Right atrium auricular region (tissue), 2 donors: ENCODE results near the gene ISL1. TPM values are rescaled to one million over a fixed set of nuclear protein-coding genes. Genes with fewer than 3 reads are reported as not detected.

ENCODE experiments used
- DNase-seq: peaks from one replicate; pipeline ENCODE4 v3.0.0-alpha.2; 2019; ENCODE audit warnings: low spot score
- H3K27ac ChIP-seq, 2 donors: fragments of 200-600 bp; sonication (generic); 1 replicate in 1 of 2; 2 replicates in 1 of 2; pipeline ENCODE4 v1.5.1; 2016 to 2019
- H3K27me3 ChIP-seq, 2 donors: fragments of 200-600 bp; sonication (generic); one replicate each; pipeline versions ENCODE4 v1.5.1 to v1.6.0; 2017 to 2019
- H3K36me3 ChIP-seq: fragments of 200-600 bp; sonication (generic); one replicate; pipeline ENCODE4 v1.5.1; 2016
- H3K4me1 ChIP-seq, 2 donors: fragments of 200-600 bp; sonication (generic); one replicate each; pipeline versions ENCODE4 v1.5.1 to v1.6.0; 2017 to 2019
- H3K4me3 ChIP-seq, 2 donors: fragments of 200-600 bp; sonication (generic); 1 replicate in 1 of 2; 2 replicates in 1 of 2; pipeline ENCODE4 v1.5.1; 2017 to 2019; ENCODE audit warnings: mild to moderate bottlenecking in 1 of 2, moderate library complexity in 1 of 2
- H3K9me3 ChIP-seq, 2 donors: fragments of 200-600 bp; sonication (generic); one replicate each; pipeline ENCODE4 v1.5.1; 2019
- CTCF ChIP-seq, 2 donors: fragments of 200-600 bp; sonication (generic); IDR thresholded peaks; one replicate each; pipeline ENCODE4 v1.5.1; 2019; ENCODE audit warnings: antibody characterized with exemption in 2 of 2
- total RNA-seq, 2 donors: library from RNA; depleted of rRNA; stranded (reverse); fragments of >200 nt; gene quantifications; one replicate each; pipeline ENCODE4 v1.1.0, GENCODE V29; 2016

Gene ISL1
- total RNA-seq, 2 donors from 2014 or later, result not detected

- H3K9me3 ChIP-seq, result no peaks in the 10 kb centered on the region
- no peaks in the 10 kb centered on the region for H3K27me3 ChIP-seq
- no peaks in the 10 kb centered on the region for H3K36me3 ChIP-seq
- no peak for TF ChIP-seq CTCF (IDR thresholded peaks at IDR 0.05)
- DNase-seq, result no peak
- H3K4me1 ChIP-seq, result no peaks in the 10 kb centered on the region
- no peak overlapping the region for H3K27ac ChIP-seq
- H3K4me3 ChIP-seq, result no peak overlapping the region
Measured at GRCh38 chr5:51433052-51433710, 49.9 kb downstream of the ISL1 start.

- Histone ChIP-seq H3K36me3 (no peaks in the 10 kb centered on the region), H3K9me3 (no peaks in the 10 kb centered on the region), H3K4me1 (no peaks in the 10 kb centered on the region), H3K27ac (no peak overlapping the region), H3K4me3 (no peak overlapping the region), H3K27me3 (no peaks in the 10 kb centered on the region)
- TF ChIP-seq CTCF (IDR thresholded peaks at IDR 0.05), result no peak
- DNase-seq, result no peak
Measured at GRCh38 chr5:51439232-51439631, 56.0 kb downstream of the ISL1 start.
